H1 (cell line): ENCODE results near the gene MRPL20. TPM values are rescaled to one million over a fixed set of nuclear protein-coding genes. Genes with fewer than 3 reads are reported as not detected.

Experiments used
- NANOG ChIP-seq: IDR thresholded peaks from 2 replicates; pipeline ENCODE4 v1.6.1; 2011; ENCODE audit warnings: low read length, low read depth, mild to moderate bottlenecking, inconsistent platforms; ENCODE audit not compliant: insufficient read depth, poor library complexity, severe bottlenecking
- polyA plus RNA-seq, 7 experiments: library from polyadenylated mRNA; depleted of rRNA in 3 of 7; stranded (reverse) in 5 of 7; unstranded in 2 of 7; fragments of >200 nt in 5 of 7; fragments of 200-250 nt in 2 of 7; gene quantifications; 1 replicate in 5 of 7; 2 replicates in 1 of 7; 4 replicates in 1 of 7; pipeline versions ENCODE4 v1.2.1 to v1.2.3, GENCODE V29; 2011 to 2013; ENCODE audit warnings: missing spikeins in 2 of 7, mixed read lengths in 2 of 7
- total RNA-seq: library from RNA; stranded (reverse); fragmentation: NEBNext Ultra II Directional; extraction: Animal tissue kit (Norgen Biotek cat#: 25700); gene quantifications from 2 replicates; pipeline ENCODE4 v1.2.1, GENCODE V29; 2021

The MRPL20 gene
- total and polyA plus RNA-seq, 2 of the 8 experiments (the other 6 are each of a cell fraction or from before 2014, with no cell fraction given) = 126 to 151 TPM

- no peak for TF ChIP-seq NANOG
Measured at GRCh38 chr1:1438531-1439381, 31.7 kb upstream of the MRPL20 start (continued).
